Stimulated activated CD8-positive, alpha-beta memory T cell treated with anti-CD3 and anti-CD28 coated beads, Interleukin-7, amount 100 ng/mL, for 48 hours (primary cell): ENCODE measurements around the gene CTRB2.

Source experiments
- DNase-seq, 2 donors: peaks; one replicate each; pipeline ENCODE4 v3.0.0-alpha.2; 2020; ENCODE audit warnings: low read depth in 1 of 2; ENCODE audit errors: extremely low read depth in 1 of 2

CTRB2 gene

DNA sequence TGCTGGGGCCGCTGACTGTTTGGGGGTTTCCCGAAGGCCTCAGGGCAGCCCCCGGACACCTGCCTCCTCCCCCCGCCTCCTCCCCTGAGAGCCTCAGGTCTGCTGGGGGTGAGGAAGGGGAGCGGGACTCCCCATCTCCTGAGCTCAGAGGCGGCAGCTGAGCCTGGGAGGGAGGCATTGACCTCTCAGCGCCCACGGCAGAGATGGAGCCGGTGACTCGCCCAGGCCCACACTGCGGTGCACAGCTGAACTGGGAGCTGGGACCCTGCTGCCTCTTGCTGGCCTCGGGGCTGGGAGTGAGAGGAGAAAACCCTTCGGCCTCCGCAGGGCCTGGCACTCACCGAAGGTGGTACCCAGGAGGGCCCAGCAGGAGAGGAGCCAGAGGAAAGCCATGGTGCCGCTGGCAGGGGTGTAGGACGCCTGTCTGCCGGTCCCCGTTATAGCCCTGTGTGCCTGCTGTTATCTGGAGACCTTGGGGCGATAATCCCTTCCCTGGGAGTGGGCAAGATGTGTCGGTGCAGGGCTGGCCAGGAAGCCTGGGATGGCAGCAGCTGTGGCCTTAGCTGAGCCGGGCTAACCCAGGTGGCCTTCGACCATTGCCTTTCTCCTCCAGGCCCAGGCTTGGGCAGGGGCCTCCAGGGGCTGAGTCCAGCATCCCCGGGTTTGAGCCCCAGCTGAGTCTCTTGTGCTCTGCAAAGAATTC, at the start of gene CTRB2:
Gene CTRB2 (minus strand): TSS at position 413 of the 703 bp plus-strand sequence. CDS start 20 bp downstream, at position 393.
- DNase-seq, result no peak

- DNase-seq, result no peak
Measured at GRCh38 chr16:75256059-75256571, 49.2 kb upstream of the CTRB2 start.

DNA sequence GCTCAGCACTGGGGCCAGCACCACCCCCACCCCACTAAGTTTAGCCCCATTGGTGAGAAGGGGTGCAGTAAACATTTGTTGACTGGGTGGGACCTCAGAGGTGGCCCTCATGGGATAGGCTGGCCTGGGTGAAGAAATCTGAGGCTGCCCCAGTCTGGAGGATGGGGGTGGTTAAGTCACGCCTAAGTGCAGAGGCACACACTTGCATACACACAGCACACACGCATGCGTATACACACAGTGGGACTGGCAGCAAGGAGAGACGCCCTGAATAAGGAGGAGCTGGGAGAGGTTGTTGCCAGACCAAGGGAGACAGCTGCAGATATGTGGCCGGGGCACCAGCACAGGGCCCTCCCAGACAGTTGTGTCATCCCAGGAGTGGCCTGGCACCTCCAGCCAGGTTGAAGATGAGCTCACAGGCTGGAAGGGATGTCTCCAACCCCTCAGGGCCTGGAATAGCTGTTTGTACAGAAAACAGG, 47.4 kb upstream of the CTRB2 start:
- no peak for DNase-seq

DNA sequence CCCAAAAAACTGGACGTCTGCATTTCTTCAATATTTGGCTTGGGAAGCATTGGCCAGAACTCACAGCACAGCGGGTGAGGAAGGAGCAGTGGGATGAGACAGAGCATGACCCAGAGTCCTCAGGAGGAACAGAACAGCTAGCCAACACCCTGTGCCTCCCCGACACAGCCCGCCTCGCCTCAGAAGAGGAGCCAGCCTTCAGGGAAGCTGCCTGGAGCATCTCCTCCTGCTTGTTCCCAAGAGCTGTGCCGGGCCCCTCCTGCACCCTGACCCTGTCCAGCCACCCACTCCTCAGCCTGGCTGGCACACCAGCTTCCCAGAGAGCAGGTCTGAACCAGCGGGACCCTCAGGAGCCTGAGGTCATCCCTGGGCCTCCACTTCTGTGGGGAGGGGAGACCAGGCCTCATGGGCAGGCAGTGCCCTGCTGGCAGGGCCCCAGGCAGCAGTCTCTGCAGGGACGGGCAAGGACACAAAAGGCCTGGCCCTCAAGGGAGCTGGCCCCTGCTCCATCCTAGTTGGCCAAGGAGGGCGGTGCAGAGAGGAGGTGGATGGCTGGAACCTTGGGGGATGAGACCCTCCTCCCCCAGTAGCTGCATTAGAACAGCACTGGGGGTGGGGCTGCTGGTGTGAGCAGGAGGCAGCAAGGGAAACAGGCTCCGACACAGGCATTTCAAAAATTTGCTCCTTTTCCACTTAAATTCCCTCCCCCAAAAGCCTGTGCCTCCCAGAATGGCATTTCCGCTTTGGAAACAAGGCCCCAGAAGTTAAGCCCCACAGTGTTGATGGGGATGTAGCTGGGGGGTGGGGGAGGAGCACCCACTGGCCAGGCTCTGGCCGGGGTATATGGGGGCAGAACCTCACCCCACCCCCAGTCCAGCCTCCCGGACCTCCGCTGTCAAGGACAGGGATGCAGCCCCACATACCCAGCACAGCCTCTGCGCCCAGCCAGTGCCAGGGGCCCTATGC, 46.3 kb upstream of the CTRB2 start:
- no peak for DNase-seq

DNA sequence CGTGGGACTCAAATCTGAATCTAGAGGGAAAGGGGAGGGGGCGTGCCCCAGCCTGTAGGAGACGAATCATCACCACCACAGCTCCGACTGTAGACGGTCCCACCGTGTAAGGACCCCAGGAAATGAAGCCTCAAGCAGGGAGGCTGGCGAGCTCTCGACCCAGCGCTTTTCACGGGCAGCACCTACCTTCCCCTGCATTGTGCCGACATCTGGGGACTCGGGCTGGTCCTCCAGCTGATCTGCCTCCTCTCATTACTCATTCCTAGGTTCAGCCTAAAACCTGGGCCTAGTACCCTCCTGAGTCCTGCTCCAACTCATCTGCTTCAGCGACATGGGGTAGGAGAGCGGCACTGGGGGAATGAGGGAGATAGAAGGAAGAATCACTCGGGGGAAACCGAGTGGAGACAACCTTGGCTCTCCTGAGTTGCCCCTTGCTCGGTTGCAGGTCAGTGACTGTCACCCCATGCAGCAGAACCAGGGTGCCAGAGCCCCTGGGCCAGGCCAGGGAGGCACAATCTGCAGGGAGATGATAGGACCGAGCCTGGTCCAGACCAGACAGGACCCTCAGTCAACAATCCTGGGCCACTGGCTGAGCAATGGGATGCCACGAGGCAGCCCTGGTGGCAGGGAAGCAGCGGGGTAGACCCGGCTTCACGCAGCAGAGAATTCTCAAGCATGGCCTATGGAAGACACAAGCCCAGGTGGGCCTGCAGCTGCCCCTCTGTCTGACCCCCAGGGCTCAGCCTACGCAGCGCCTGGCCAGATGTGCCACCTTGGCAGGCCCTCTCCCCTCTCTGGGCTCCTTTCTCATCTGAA, 45.3 kb upstream of the CTRB2 start:
- DNase-seq, result no peak

DNA sequence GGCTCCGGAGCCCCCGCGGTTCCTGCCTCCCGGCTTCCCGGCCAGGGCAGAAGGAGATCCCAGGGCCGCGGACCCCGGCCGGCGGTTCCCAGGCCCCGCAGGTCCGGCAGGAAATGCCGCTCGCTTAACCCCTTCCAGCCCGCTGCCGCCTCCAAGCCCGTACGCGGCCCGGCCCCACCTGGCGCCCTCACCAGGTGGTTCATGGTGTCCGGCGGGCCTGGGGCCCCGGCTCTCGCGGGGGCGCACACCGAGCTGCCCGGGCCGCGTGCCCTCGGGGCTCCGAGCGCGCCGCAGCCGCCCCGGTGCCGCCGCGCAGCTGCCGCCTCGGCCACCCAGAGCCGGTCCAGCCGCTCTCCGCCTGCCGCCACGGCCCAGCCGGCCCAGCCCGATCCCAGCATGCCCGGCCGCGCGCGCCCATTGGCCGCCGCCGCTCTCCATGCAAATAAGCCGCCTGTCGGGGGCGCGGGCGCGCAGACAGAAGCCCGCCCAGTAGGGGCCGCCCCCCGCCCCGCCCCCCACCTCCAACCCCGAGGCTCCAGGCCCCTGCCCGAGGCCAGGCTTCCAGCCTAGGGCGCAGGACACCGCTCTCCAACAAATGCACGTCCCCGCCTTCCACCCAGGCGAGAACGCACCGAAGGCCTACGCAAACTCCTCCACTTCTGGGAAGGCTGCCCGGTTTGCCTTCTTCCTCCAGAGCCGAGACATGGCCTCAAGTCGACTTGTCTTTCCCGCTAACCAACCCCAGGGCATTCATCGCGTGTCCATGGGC, 44.5 kb upstream of the CTRB2 start, which contains the start of gene BCAR1:
Gene BCAR1 (minus strand): TSS at position 345 of the 769 bp plus-strand sequence. CDS start 142 bp downstream, at position 203.
- DNase-seq, result no peak

GRCh38 chr16:75250809-75251279, 43.9 kb upstream of the CTRB2 start:
- DNase-seq, result no peak

DNA sequence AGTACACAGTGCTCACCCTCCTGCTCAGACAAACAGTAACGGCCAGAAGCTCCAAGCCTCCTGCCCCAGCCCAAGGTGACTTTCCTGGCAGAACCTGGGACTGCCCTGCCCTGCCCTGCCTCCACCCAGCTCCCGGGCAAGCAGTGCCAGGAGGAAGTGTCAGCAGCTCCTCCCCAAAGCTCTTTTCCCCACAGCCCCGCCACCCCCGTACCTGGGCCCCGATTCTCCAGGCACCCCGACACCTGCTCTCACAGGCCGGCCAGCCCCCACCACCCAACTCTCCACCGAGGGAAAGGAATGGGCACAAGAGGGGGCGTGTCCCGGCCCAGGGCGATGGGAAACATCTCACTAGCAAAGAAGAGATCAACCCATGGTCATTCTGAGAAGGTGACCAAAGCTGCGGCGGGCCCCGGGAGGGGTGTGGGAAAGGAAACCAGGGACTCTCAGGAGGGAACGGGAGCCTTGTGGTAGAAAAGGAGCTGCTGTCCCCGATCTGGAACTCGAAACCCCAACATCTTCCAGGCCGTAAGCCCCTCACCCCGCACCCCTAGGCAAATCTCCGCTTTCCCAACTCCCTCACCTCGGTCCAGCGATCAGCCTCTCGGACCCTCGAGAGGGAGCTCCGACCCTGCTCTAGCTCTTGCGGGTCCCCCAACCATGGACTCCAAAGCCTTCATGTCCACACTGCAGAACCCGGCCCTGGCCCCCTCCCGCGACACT, 43.3 kb upstream of the CTRB2 start:
- DNase-seq, result no peak

- no peak for DNase-seq
Measured at GRCh38 chr16:75249441-75249840, 42.5 kb upstream of the CTRB2 start.

- DNase-seq, result no peak
Measured at GRCh38 chr16:75248536-75249380, 41.8 kb upstream of the CTRB2 start.

DNA sequence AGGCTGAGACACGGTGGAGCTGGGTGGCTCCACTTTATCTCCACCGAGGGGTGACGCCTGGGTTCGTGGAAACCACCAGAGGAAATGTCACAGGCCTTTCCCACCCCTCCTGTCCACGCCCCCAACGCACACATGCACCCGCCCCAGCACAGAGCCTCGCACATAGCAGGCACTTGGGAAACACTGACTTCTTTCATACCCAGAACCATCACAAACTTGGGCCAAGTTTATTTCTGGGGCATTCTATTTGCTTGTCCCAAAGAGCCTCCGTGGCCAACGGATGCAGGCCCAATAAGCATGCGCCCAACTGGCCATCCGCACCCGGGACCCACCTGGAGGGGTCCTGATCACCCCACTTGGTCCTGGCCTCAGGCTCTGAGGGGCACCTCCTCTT, 41.2 kb upstream of the CTRB2 start:
- no peak for DNase-seq

DNA sequence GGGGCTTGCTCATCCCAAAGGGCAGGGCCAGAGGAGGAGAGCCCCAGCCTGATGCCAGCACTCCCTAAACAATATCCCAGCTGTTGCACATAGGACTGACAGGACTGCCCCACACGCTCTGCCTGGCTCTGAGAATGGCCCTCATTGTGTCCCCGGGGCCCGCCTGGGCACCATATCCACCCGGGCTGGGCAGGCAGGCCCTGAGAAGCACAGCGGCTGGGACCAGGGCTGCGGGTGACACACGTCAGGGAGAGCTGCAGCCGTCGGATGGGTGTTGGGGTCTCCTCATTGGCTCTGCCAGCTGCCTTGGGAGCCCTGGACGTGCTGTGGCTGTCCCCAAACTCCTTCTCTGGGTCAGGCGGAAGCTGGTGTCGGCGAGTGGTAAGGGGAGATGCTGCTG, 40.3 kb upstream of the CTRB2 start:
- DNase-seq, result no peak

GRCh38 chr16:75246504-75247205, 39.7 kb upstream of the CTRB2 start:
- DNase-seq, result no peak

GRCh38 chr16:75244844-75245758, 38.1 kb upstream of the CTRB2 start:
- no peak for DNase-seq

DNA sequence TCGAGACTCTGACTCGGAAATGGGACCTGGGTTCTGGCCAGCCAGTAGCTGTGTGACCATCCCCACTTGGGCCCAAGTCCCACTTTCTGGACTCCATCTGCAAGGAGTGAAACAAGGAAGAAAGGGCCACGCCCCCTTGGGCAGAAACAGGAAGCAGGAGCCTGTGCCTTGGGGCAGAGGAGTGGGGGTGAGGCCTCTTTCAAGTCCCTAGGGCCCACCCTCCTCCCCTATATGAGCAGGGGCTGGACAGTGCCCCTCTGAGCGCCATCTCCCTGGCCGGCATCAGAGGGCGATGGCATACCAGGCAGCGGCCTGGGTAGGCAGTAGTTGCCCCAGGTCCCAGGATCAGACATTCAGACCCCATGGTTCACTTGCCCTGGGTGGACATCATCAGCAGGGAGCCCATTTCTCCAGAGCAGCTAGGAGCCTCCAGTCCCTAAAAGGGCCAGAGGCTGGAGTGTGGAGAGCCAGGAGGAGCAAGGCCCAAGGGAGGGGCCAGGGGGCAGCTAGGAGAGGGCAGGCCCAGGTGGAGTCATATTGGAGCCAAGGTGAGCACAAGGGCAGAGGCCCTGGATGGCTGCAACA, 37.4 kb upstream of the CTRB2 start:
- no peak for DNase-seq

DNA sequence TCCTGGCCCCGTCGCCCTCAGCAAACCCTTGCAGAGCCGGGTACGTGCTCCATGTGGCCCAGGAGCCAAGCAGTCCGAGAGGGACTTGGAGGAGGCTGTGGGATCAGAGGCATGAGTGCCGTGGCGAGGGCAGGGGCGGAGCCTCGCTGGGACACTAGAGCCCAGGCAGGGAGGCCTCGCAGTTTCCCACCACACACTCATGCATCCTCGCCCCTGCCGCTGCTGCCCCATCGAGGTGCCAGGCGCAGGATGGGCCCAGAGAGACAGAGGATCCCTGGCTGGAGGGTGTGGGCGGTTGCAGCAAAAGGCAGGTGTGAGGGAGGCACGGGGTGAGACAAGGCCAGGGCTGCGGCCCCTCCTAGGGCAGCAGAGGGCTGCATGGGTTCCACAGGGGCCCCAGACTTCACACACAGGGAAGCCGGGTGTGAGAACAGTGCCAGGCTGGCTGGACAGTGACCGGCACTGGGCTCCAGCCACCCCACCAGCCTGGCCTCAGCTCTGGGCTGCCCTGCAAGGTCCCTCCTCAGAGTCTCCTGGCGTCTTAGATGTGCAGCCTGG, 36.8 kb upstream of the CTRB2 start:
- DNase-seq, result no peak
